CD4-positive, alpha-beta T cell treated with Interleukin-6 at 100 ng/mL for 8 hours (primary cell): ENCODE measurements around the gene SULT1C3.
"Not testable (repeated sequence)": the region's sequence is repeated elsewhere in the genome, so short reads cannot be mapped to it uniquely, and the experiment has no call there.

Experiments
- DNase-seq: peaks from one replicate; pipeline ENCODE4 v3.0.0-alpha.2; 2020; ENCODE audit warnings: mixed read lengths, low spot score

SULT1C3 gene

GRCh38 chr2:108244667-108245414 is 5.1 kb downstream of the SULT1C3 start:
- DNase-seq = no peak

- DNase-seq = no peak
These were observed 13.3 kb downstream of the SULT1C3 start for GRCh38 chr2:108253106-108253505.

GRCh38 chr2:108257757-108258331 is 18.1 kb downstream of the SULT1C3 start:
- no peak for DNase-seq

GRCh38 chr2:108260773-108261172 is 21.0 kb downstream of the SULT1C3 start:
- DNase-seq = no peak

- DNase-seq = no peak
These were observed 22.3 kb downstream of the SULT1C3 start for GRCh38 chr2:108262036-108262435.

GRCh38 chr2:108263401-108263800 is 23.6 kb downstream of the SULT1C3 start:
- DNase-seq = no peak

GRCh38 chr2:108266218-108266617 is 26.4 kb downstream of the SULT1C3 start:
- DNase-seq = no peak

GRCh38 chr2:108267101-108267500 is 27.3 kb downstream of the SULT1C3 start:
- no peak for DNase-seq

- DNase-seq = no peak
These were observed 28.2 kb downstream of the SULT1C3 start for GRCh38 chr2:108268001-108268400.

- no peak for DNase-seq
These were observed 30.6 kb downstream of the SULT1C3 start for GRCh38 chr2:108270346-108270745.

- DNase-seq = no peak
These were observed 31.2 kb downstream of the SULT1C3 start for GRCh38 chr2:108270768-108271506.

GRCh38 chr2:108271691-108272253 is 32.0 kb downstream of the SULT1C3 start:
- no peak for DNase-seq

GRCh38 chr2:108278631-108279030 is 38.9 kb downstream of the SULT1C3 start:
- no peak for DNase-seq

- no peak for DNase-seq
These were observed 39.7 kb downstream of the SULT1C3 start for GRCh38 chr2:108279468-108279867.

GRCh38 chr2:108280466-108280865 is 40.7 kb downstream of the SULT1C3 start:
- DNase-seq = no peak

- not testable (repeated sequence) for DNase-seq
These were observed 44.8 kb downstream of the SULT1C3 start for GRCh38 chr2:108284566-108284965.

- DNase-seq = no peak
These were observed 45.8 kb downstream of the SULT1C3 start for GRCh38 chr2:108285616-108286015.

- DNase-seq = no peak
These were observed 47.4 kb downstream of the SULT1C3 start for GRCh38 chr2:108287169-108287568.

- no peak for DNase-seq
These were observed 48.9 kb downstream of the SULT1C3 start, which contains the start of gene SULT1C2 for GRCh38 chr2:108288534-108289106. TSS of gene SULT1C2 (plus strand) at chr2:108288895. CDS start at chr2:108293668, 4,773 bp downstream.

- DNase-seq = no peak
These were observed 54.1 kb downstream of the SULT1C3 start for GRCh38 chr2:108293850-108294249.

- DNase-seq = no peak
These were observed 57.8 kb downstream of the SULT1C3 start for GRCh38 chr2:108297436-108298141.

- DNase-seq = no peak
These were observed 61.8 kb downstream of the SULT1C3 start for GRCh38 chr2:108301558-108301957.
